Inflammatory macrophage treated with lipopolysaccharide for 4 hours (primary cell): ENCODE data around the gene KCTD1.
"Not testable (repeated sequence)": the region's sequence is repeated elsewhere in the genome, so short reads cannot be mapped to it uniquely, and the experiment has no call there.

Source experiments
- DNase-seq: peaks from one replicate; pipeline ENCODE4 v3.0.0-alpha.2; 2020

The KCTD1 gene

DNA sequence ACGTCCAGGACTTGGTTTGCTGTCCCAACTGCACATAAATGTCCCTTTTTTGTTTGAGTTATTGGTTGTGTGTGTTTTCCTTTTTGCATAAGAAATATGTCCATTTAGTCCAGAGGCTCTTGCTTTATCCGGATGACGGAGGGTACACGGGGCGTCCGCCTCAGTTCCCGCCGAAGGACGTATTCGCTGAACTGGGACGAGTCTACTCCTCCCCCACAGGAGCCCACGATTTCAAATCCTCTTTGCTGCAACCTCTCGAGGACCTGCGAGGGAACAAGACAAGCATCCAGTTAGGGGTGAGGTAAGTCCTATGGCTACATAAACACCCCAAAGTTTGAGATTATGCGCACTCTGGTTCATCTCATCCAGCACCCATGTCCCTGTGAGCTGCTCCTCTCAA lies 92.7 kb downstream of the KCTD1 start:
- no peak for DNase-seq

DNA sequence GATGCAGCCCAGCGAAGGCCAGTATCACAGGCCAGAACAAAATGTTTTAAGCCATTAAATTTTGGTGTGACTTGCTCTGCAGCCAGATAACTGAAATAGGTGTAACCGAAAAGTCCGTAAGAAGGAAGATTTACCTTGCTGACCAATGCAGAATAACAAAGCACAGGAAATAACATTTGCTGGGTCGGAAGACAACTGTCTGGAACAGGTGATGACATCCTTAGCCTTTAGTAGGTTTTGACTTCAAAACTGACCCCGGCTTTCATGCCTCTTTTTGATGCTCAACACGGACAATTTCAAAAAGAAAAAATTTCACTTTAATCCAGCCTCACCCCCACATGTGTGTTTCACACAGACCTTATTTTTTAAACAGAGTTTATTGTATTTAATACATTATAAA lies 93.7 kb downstream of the KCTD1 start:
- DNase-seq: no peak

DNA sequence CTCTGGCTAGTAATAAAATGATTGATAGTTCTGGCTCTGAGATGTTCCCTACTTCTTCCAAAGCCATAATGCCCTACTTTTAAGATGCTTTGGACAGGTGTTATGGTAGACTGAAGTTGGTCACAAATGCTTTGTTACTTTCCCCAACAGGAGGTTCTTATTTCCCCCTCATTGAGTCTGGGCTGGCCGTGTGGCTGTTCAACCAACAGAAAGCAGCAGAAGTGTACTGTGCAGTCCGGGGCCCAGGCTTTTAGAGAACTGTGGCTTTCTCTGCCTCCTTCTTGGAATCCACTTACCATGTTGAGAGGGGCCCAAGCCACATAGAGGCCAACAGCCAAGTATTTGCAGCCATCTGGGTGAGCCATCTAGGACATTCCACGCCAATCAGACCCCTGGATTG lies 94.2 kb downstream of the KCTD1 start:
- DNase-seq: no peak

DNA sequence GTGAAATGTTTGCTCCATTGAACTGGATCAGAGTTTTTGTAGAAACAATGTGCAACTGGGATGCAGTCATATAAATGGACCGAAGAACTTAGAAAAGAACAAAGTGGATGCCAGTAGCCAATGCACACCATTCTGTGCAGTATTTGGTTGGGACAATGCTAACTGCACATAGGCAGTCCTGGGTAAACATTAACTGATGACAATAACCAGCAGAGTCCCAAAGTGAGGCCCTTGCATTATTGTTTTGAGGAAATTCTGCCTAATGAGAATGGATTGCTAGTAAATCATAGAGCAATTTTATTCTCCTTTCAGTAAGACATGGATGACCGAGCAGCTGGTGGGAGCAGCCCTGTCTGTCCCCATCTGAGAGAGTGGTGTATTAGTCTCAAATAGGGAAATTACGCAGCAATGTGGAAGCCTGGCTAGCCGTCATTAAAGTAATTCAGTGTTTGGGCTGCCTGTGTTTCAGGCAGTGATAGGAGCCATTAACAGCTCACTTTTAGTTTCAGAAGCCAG lies 94.9 kb downstream of the KCTD1 start:
- DNase-seq: no peak

DNA sequence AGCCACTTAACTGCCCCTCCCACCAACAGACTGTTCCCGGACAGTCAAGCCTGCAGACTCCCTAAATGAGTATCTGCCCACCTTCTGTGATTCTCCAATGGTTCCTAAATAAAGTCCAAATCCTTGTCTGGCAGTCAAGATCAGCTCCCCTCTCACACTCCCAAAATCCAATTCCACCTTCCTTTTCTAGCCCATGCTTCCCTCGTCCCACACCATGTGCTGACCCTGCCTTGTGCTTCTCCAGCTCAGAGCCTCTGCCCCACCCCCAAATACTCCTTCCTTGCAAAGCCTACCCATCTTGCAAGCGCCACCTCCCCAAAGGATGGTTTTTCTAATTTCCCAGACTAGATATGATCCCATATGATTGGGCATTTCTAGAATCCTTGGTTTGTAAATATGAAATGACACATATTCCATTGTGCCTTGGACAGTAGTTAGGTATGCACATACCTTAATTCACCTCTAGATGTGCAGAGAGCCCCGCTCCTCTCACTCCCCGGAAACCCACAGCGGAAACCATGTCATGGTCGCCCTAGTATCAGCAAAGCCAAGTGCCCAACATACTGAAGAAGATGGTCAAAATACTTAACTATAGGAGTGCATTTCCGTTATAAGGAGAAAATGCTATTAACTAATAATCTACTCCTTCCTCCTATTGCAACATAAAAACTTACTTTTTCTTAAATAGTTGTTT lies 97.2 kb downstream of the KCTD1 start:
- DNase-seq: no peak

DNA sequence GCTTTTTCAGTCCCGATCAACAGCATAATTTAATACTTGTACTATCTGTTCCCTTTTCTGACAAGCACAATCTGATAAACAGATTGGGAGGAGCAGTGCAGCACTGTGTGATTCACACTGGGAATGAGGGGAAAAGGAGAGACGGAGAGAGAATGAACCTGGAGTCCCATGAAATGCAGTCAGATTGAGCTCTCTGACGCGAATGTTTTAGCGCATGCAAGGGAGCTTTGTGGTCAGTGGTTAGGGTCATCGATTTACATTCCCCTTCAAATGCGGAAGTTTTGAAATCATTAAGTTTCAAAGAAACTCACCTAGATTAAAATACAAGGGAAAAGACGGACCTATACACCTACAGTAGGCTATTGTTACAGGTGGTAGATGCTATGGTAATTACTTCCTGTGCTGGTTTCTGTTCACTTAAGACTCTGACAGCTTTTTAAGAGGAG lies 99.6 kb downstream of the KCTD1 start:
- no peak for DNase-seq

DNA sequence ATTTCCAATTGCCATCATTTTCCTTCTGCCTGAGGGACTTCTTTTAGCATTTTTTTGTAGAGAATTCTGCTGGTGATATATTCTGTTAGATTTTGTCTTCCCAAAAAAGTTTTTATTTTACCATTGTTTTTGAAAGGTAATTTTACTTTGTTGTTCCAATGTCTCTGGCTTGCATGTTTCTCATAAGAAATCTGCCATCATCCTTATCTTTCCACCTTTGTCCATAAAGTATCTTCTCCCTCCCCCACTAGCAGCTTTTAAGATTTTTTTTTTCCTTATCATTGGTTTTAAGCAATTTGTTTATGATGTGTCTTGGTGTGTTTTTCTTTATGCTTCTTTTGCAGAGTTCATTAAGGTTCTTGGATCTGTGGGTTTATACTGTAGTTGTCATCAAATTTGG lies 104.5 kb downstream of the KCTD1 start:
- no peak for DNase-seq

DNA sequence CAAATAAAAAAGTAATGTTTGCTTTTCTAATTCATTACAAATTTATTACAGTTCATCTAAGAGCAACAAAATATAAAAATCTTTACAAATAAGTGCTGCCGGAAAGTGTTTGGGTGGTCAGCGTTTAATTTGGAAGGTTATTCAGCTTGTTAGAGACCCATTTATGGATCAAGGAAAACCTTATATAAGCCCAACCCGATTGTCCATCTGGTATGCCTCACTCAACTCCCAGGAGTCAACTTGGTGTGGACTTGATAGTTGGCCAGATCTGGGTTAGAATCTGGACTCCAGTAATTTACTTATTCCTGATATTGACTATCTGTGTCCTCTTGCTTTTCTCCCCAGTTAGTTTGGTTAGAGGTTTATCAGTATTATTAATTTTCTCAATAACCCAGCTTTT lies 106.2 kb downstream of the KCTD1 start:
- no peak for DNase-seq

DNA sequence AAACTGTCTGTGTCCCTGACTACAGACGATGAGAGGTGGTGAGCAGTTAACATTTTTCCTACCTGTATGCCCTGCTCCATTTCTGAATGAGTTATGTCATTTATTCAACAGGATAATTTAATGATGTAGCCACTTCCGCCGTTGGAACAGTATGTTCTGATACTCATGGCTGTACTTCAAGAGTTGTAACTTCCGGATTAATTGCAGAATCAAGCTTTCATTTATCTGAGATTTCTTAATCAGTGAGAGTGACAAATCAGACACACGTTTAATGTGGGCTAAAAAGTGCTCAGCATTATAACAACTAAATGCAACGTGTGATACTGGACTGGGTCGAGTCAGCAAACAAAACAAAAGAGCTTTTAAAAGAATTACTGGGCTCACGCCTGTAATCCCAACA lies 107.7 kb downstream of the KCTD1 start:
- DNase-seq: no peak

DNA sequence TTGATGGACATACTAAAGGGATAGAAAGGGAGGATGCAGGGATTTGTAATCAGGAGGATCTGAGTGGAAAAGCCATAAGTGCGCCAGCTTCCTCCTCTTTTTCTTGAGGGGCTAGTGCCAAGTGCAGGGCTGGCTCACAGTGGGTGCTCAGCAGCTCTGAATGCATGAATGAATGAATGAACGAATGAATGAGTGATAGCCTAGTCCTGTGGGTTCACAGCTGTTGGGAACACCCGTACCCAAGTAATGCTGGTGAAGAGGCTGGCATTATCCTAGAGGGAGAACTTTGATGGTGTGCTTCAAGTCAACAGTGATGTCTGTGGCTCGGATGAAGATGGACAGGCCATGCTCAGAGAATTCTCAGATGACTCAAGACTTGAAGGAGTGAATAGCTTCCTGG lies 108.8 kb downstream of the KCTD1 start:
- DNase-seq: no peak

DNA sequence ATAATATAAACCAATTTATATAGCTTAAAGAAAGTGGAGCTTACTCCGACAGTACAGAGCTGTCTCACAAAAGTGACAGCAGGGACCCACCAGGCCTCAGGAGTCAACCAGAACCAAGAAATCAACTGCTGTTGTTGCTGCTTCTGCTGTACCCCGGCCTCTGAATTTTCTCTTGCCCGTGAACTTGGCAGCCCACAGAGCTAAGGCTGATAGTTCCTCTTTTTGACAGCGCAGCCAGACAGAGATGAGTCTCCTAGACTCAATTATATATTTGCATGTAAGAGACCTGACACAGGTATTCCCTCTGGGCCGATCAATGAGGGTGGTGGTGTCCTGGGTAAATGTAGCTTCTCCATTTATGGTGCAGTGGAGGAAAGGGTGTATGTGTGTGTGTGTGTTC lies 109.4 kb downstream of the KCTD1 start:
- no peak for DNase-seq

DNA sequence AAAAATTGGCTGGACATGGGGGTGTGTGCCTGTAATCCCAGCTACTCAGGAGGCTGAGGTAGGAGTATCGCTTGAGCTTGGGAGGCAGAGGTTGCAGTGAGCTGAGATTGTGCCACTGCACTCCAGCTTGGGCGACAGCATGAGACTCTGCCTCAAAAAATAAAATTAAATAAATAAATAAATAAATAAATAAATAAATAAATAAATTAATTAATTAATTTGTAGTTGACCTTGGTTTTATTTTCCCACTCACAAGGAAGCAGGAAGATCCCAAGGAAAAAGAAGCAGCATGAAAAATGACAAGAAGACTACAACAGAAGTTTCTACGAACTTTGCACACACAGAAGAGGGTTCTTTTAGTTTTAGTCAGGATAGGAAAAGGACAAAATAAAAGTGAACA lies 110.7 kb downstream of the KCTD1 start:
- DNase-seq: not testable (repeated sequence)

DNA sequence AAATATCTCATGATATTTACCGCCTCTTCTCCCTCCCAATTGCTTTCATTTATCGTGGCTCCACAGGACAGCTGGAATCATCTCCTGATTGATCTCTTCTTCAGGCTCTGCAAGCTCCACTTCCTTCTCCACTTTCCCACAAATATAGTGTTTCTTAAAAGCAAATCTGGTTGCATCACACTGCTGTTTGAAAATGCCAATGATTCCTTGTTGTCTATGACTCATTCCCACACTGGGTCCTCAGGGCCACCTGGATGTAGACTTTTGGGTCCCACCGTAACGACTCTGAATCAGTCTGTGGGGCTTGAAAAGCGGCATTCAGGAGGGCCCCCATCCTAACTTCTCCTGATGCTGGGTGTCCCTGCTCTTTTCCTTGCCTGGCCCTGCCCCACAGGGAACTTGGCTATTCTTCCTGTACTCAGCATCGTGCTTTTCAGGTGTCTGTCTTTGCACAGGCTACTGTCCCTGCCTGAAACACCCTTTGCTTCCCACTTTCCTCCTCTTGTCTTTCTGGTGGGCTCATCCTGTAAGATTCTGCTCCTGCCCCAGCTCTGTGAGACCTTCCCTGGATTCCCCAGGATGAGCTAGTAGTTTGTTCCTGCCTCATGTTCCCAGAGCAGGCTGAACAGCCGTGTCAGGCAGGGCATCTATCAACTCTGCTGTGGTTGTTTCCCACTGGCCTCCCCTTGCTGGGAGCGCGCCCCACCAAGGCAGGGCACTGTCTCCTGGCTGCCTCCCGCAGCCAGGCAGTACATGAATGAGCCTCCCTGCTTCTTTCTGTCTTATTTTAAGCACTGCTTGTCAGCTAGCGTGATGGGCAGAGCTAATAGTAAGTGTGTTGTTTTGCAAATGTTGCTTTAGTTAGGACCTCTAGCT lies 111.9 kb downstream of the KCTD1 start:
- no peak for DNase-seq

DNA sequence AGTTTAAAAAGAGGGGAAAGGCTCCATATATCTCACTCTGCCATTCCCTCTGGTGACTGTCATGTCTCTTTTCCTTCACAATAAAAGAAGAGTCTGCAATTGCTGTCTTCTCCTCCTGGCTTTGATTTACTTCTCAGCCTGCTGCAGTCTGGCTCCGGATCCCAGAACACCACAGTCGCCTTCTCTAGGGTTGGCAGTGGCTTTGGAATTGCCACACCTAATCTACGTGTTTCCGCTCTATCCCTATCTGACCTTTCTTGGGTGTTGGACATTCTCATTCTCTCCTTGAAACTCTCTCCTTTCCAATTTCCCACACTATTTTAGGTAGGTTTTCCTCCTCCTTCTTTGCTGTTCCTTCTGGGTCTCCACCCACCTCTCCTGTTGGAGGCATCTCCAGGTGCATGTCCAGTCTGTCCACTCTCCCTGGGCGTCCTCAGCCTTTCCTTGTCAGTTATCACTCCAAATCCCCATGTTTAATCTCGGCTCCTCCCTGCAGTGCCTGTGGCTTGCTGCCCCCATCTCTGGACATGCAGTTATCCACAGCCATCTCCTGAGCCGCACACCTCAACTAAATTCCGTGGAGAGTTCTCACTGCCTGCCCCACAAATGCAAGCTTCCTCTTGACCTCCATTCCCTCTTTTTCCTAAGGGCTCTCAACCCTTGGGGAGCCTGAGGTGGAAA lies 112.8 kb downstream of the KCTD1 start:
- no peak for DNase-seq

DNA sequence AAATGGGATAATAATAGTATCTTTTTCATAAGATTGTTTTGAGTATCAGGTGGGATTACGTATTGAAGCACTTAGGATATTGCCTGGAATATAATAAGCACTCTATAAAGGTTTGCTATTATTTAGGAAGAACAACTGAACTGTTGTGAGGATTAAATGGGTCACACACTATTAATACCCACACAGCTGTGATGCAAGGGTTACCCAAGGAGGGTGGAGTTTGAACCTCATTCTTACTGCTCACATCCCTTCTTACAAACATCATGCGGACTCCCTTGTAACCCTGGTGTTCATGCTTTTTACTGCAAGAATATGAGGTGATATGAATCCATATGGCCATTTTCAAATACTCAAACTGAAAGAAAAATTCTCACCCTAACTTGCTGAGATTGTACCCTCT lies 113.5 kb downstream of the KCTD1 start:
- no peak for DNase-seq

DNA sequence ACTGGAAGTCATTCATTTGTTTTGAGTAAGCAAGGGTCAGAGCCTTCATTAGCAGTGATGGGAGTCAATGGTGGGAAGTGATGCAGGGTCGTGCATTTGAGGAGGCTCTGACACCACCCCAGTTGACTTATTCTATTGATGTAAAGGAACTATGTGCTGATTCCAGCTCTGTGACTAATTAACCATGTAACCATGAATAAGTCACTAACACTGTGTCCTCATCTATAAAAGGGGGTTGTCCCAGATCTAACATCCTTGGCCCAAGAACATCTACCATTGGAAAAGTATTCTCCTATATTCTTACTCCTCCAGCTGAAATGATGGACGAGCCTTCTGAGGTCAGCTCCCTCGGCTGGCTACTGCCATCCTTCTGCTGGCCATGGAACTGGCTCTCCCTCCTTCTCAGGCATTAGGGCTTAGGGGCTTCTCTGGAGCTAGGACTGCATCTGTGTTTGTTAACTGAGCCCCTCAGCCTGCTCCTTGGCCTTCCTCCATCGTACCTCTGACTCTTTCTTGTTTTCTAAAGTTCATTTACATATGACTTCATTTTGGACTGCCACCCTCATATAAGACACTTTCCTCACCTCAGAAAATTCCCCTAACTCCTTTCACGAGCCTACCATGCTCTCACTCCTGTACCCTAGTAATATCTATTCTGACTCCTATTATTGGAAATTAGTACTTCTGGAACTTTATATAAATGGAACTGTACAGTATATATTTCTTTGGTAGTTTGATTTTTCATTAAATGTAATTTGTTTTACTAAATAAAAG lies 115.5 kb downstream of the KCTD1 start:
- no peak for DNase-seq

DNA sequence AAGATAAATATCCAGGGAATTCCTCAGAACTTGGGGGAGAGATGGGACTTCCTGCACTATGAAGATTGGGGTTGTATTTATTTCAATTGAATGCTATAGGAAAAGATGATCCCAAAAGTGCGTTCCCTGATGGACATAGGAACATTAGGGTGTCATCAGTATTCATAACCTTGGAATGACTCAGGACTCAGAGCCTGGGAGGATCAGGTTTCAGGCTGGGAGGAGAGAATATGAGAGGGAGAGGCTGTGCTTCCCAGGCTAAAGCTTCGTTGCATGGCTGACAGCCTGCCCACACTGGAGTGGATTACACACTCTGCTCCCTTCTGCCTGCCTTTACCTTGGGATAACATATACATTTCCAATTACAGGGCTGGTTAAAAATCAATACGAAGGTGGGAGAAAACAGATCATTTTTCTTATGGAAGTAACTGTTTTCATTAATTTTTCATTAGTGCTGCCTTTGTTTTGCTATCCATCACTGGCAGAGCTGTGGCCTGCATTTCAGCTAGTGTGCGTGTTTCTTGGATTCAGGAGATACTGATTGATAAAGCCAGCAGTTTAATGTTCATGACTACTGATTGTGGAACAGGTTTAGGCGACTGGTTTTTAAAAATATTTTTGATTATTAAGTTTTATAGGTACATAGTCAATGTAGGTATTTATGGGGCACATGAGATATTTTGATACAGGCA lies 118.7 kb downstream of the KCTD1 start:
- DNase-seq: no peak

DNA sequence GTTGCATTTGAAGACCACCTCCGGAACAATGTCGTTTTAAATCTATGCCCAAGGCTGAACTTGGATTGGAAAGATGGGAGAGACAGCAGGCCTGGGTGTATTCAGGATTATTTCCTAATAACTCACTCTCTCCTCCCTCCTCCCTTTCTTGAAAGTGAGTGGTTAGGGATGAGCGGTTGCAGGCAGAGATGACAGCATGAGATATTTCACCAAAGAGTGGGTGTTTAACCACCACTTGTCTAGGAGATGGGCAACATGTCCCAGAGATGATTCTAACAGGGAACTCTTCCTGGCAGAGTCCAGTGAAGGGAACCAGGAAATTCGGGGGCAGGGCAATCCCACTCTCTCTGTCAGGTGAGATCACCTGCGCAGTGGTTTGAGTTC lies 123.2 kb downstream of the KCTD1 start:
- DNase-seq: no peak

DNA sequence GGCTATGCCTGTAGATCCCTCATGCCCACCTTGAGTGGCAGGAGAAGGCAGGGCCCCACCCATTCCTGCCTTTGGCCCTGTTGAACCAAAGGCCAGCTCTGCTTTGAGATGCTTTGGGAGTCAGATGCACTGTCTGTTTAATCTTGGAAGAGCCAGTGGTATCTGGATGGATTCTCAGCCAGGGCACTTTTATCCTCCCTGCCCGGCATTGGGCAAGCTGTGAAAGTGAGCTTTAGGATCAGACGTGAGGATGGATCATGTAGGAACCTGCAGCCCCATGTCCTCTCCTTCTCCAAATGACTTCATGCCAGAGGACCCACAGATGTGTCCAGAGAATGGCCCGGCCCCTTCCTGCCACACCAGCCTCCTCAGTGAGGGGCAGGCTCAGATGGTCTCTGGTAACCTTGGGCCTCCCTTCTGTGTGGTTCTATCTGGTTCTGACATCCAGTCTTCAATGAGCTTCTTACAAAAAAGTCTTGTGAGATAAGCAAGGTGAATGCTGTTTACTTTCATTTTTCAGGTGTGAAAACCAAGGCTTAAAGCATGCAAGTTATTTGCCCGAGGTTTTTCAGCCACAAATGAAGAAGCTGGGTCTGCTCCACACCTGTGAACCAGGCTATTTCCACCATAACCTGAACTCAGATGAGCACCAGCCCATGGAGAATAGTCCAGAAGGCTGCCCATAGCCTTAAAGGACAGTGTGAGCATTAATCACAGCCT lies 123.8 kb downstream of the KCTD1 start:
- DNase-seq: no peak

DNA sequence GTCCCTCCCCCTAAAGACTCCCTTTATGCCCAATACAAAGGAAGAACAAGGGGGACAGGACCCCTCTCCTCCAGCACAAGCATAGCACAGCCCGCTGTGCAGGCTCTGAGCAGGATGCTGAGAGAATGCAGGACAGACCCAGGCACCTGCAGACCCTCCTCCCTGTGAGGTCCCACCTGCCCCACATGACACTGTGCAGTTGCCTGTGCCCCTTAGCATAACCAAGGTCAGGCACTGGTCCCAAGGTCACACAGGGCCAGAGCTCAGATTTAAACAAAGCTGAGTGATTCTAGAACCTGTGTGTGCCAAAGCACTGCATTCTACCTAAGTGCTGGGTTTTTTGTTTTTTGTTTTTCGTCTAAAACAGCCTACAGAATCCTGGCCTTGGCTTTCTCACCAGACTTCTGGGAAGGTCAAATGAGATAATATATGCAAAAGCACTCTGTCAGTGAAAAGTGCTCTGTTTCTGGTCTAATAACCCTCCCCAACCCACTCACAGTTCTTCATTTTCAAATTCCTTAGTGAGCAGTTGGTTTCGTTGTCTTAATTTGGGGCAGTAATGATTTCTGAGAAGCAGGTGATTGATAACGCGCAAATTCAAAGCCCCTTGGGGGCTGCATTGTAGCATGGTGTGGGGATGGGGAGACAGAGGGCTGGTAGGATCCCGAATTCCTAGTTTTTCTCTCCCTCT lies 125.7 kb downstream of the KCTD1 start:
- no peak for DNase-seq

DNA sequence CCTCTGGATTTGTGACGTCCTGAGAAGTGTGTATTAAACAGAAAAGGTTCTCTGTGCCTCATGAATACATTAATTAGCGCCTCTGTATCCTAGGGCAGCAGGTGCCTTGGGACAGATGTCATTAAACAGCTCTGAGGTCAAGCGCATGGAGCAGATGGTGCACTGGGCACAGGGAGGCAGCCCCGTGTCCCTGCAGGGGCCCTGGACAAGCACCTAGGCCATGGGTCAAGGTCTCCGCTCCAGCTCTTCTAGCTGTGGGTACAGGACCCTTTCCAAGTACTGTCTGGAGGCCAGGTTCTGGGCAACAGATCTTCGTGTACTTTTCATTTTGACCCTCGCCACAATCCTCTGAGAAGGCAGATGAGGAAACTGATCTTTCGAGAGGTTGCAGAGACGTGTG lies 126.4 kb downstream of the KCTD1 start:
- no peak for DNase-seq
